22Rv1 (cell line): ENCODE data around the gene PICALM.
"Not testable (repeated sequence)": the region's sequence is repeated elsewhere in the genome, so short reads cannot be mapped to it uniquely, and the experiment has no call there.

Source experiments
- H3K27ac ChIP-seq: fragments of 450-650 bp; 2 replicates; pipeline ENCODE4 v1.5.1; 2017
- ZFX ChIP-seq: fragments of 450-650 bp; IDR thresholded peaks from 2 replicates; pipeline ENCODE4 v1.6.1; 2017; ENCODE audit warnings: antibody characterized with exemption, borderline replicate concordance
- TF ChIP-seq, protein P1 (sequence below): fragments of 450-650 bp; IDR thresholded peaks from 2 replicates; pipeline ENCODE4 v1.5.1; 2017; ENCODE audit warnings: mild to moderate bottlenecking

PICALM gene

DNA sequence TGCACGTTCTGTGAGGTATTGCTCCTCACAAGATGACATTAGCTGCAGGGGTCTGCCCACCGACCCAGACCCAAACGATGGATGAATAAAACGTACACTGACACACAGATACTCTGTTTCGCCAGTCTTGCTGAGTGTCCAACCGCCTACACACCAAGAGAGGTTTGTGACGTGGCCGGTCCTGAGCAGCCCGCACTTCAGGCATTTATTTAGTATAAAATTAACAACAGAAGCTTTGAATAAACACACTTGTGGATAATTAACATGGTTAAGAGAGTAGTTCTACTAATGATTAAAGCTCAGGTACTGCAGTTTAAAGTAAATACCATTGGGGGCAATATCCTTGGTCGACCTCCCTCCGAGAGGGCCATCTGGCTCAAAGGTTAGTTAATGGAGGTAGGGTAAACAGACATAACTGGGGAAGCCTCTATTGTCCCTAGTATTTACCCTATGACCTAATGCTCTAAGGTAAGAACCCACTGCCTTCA is 138.0 kb downstream of the PICALM start:
- no peak overlapping the region for H3K27ac ChIP-seq
- no peak for TF ChIP-seq ZFX
- TF ChIP-seq, protein P1, sequence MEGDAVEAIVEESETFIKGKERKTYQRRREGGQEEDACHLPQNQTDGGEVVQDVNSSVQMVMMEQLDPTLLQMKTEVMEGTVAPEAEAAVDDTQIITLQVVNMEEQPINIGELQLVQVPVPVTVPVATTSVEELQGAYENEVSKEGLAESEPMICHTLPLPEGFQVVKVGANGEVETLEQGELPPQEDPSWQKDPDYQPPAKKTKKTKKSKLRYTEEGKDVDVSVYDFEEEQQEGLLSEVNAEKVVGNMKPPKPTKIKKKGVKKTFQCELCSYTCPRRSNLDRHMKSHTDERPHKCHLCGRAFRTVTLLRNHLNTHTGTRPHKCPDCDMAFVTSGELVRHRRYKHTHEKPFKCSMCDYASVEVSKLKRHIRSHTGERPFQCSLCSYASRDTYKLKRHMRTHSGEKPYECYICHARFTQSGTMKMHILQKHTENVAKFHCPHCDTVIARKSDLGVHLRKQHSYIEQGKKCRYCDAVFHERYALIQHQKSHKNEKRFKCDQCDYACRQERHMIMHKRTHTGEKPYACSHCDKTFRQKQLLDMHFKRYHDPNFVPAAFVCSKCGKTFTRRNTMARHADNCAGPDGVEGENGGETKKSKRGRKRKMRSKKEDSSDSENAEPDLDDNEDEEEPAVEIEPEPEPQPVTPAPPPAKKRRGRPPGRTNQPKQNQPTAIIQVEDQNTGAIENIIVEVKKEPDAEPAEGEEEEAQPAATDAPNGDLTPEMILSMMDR: no peak

DNA sequence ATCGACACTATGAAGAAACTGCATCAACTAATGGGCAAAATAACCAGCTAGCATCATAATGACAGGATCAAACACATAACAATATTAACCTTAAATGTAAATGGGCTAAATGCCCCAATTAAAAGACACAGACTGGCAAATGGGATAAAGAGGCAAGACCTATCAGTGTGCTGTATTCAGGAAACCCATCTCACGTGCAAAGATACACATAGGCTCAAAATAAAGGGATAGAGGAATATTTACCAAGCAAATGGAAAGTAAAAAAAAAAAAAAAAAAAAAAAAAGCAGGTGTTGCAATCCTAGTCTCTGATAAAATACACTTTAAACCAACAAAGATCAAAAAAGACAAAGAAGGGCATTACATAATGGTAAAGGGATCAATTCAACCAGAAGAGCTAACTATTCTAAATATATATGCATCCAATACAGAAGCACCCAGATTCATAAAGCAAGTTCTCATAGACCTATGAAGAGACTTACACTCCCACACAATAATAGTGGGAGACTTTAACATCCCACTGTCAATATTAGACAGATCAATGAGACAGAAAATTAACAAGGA is 142.2 kb downstream of the PICALM start:
- H3K27ac ChIP-seq: not testable (repeated sequence)

DNA sequence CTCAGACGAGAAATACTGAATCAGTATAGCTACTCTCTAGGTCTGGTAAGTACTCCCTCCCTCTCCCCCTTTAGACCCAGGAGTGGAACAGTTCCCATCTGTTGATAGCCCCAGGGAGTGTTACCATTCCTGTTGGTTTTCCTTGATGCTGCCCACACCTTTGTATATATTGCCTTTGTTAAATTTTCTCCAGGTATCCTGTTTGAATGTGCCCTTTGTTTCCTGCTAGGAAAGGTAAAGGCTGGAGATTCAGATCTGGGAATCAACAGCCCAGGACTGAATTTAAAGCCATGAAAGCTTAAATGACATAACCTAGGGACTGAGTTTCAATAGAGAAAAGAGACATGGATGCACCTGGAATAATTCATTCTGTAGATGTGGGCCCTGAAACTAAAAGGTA is 145.4 kb downstream of the PICALM start:
- no peak overlapping the region for H3K27ac ChIP-seq
- TF ChIP-seq ZFX: no peak
- TF ChIP-seq, protein P1: no peak

DNA sequence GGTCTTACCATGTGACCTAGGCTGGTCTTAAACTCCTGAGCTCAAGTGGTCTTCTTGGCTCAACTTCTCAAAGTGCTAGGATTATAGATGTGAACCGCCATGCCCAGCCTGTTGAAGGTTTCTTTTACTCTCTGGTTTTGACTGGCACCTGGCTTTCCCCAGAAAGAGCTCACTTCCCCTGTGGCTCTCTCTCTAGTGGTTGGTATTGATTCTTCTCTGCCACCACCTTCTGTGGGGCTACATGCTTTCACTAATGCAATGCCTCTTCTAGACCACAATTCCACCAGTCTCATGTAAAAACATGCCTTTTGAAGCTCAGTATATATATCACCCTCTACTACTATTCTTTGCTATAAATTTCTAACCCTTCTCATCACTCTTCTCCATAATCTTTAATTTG is 146.5 kb downstream of the PICALM start:
- no peak overlapping the region for H3K27ac ChIP-seq
- no peak for TF ChIP-seq ZFX
- TF ChIP-seq, protein P1: no peak

DNA sequence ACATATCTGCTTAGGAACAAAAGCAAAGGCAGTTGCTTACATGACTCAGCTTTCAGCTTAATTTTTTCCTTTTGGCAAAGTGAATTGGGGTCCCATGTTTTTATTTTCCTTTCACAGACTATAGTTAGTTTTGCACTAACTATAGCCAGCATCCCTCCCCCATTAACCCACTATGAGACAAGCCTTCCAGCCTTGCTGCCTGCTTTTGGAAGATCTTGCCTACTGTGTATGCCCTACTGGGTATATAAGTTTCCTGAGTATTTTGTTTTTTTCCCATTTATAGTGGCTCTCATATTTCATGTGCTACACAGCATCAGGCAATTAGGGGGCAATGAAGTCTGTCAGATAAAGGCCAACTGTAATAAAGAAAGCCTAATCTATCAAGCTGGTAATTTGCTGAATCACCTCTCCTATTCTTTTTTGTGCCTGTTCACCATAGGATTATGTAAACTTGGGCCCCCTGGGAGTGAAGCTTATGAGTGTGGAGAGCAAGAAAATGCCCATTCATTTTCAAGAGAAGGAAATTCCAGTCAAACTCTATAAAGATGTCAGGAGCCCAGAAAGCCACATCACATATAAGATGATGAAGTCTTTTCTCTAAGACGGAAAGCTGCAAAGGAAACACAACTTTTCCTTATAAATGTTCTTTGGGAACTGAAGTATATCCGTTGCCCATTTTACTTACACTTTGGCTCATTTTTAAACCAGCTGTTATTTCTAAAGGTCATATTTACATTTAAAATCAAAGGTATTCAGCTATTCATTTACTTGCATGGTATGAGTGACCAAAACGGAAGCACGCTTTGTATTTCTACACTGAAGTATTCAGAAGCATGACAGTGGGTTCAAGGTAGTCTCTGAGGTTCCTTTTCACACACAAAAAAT is 149.7 kb downstream of the PICALM start:
- H3K27ac ChIP-seq: no peak overlapping the region
- TF ChIP-seq ZFX: no peak
- TF ChIP-seq, protein P1: no peak

DNA sequence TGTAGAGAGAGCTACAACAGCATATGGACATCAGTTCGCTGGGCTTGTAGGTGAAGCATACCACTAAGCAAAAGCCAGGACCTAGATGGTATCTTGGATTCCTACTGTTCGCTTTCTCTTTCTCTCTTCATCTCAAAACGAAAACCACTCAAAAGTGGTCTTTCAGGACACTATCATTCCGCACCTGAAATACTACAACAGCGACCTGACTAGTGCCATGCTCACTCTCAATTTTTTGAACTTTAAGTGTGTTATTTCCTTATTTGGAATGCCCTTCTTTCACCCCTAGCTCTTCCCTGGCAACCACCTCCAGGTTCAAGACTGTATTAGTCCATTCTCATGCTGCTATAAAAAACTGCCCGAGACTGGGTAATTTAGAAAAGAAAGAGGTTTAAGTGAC is 154.5 kb downstream of the PICALM start:
- no peak overlapping the region for H3K27ac ChIP-seq
- TF ChIP-seq ZFX: no peak
- TF ChIP-seq, protein P1: no peak

DNA sequence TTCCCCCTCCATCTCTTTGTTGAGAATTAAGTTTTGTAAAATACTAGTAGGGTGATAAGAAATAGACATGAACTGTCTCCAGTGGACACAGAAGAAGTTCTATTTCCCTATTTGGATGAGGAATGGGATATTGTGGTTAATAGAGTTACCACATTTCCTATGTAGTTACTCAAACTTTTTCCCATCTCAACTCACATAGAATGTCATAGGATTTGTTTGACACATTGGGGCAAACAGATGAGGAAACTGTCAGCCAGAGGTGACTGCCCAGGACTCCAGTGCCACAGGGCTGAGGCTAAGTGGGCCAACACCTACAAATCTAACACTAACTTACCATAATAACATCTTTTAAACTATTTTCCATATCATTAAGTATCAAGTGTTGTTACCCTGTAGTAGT is 155.4 kb downstream of the PICALM start:
- H3K27ac ChIP-seq: no peak overlapping the region
- no peak for TF ChIP-seq ZFX
- TF ChIP-seq, protein P1: no peak
